NCI-H526 (cell line): ENCODE data around the gene CDH13.

Experiments
- DNase-seq, 2 experiments: peaks; one replicate each; lab custom pipeline; 2025; lab: John Stamatoyannopoulos, UW

Gene CDH13

GRCh38 chr16:82995286-82995923 lies 368.6 kb downstream of the CDH13 start:
- no peak for DNase-seq

GRCh38 chr16:82995924-82996441 lies 369.2 kb downstream of the CDH13 start:
- no peak for DNase-seq

- no peak for DNase-seq
Measured at GRCh38 chr16:82996814-82997213, 370.0 kb downstream of the CDH13 start.

GRCh38 chr16:82999711-83000110 lies 372.9 kb downstream of the CDH13 start:
- no peak for DNase-seq

- DNase-seq, result peak; percentile 59 to 66
Measured at GRCh38 chr16:83002351-83003334, 375.9 kb downstream of the CDH13 start.

- no peak for DNase-seq
Measured at GRCh38 chr16:83004868-83005652, 378.3 kb downstream of the CDH13 start.

GRCh38 chr16:83005653-83006160 lies 378.9 kb downstream of the CDH13 start:
- DNase-seq, result no peak

- no peak for DNase-seq
Measured at GRCh38 chr16:83010776-83011720, 384.3 kb downstream of the CDH13 start.

GRCh38 chr16:83011939-83012338 lies 385.2 kb downstream of the CDH13 start:
- no peak for DNase-seq

- no peak for DNase-seq
Measured at GRCh38 chr16:83013071-83013470, 386.3 kb downstream of the CDH13 start.

- no peak for DNase-seq
Measured at GRCh38 chr16:83019963-83020362, 393.2 kb downstream of the CDH13 start.

- DNase-seq, result no peak
Measured at GRCh38 chr16:83021045-83021444, 394.3 kb downstream of the CDH13 start.

- DNase-seq, result no peak
Measured at GRCh38 chr16:83021746-83022145, 395.0 kb downstream of the CDH13 start.

GRCh38 chr16:83023011-83023410 lies 396.2 kb downstream of the CDH13 start:
- DNase-seq, result no peak

GRCh38 chr16:83023640-83024039 lies 396.9 kb downstream of the CDH13 start:
- DNase-seq, result no peak

- no peak for DNase-seq
Measured at GRCh38 chr16:83027973-83028372, 401.2 kb downstream of the CDH13 start.

GRCh38 chr16:83029467-83029866 lies 402.7 kb downstream of the CDH13 start:
- DNase-seq, result no peak

- DNase-seq, result no peak
Measured at GRCh38 chr16:83031524-83031923, 404.8 kb downstream of the CDH13 start.

GRCh38 chr16:83037102-83037501 lies 410.3 kb downstream of the CDH13 start:
- no peak for DNase-seq

GRCh38 chr16:83037884-83038283 lies 411.1 kb downstream of the CDH13 start:
- no peak for DNase-seq

- no peak for DNase-seq
Measured at GRCh38 chr16:83040174-83040573, 413.4 kb downstream of the CDH13 start.
